Stimulated activated naive CD4-positive, alpha-beta T cell (primary cell): ENCODE measurements around the gene TMEM52.

ENCODE experiments used
- DNase-seq, 6 experiments: peaks; one replicate each; lab custom pipeline; 2025; lab: John Stamatoyannopoulos, UW

The TMEM52 gene

GRCh38 chr1:1918901-1919303 lies at the start of gene TMEM52:
Gene TMEM52, minus strand, starts transcription at chr1:1919279. Its CDS starts 14 bp downstream, at chr1:1919265.
- peak in 2 of 6 experiments; percentile 61 to 75 for DNase-seq

- no peak for DNase-seq
Measured at GRCh38 chr1:1967879-1968278, 48.8 kb upstream of the TMEM52 start.

DNA sequence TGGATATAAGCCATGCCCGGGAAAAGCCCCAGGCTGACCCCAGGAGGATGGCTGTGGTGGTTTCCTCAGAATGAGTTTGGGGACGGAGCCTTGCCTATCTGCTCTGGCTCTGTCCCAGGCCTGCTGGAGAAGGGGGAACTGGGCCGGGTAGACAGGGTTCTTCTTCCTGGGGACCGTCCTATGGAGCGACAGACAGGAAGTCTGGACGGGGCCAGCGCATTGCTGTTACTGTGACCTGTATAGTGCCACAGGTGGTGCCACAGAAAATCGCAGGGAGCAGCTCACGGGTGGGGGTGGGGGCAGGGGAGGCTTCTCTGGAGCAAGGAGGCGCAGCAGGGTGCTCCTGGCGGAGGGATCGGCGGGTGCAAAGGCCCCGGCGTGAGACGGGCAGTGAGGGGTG lies 48.1 kb upstream of the TMEM52 start:
- no peak for DNase-seq

DNA sequence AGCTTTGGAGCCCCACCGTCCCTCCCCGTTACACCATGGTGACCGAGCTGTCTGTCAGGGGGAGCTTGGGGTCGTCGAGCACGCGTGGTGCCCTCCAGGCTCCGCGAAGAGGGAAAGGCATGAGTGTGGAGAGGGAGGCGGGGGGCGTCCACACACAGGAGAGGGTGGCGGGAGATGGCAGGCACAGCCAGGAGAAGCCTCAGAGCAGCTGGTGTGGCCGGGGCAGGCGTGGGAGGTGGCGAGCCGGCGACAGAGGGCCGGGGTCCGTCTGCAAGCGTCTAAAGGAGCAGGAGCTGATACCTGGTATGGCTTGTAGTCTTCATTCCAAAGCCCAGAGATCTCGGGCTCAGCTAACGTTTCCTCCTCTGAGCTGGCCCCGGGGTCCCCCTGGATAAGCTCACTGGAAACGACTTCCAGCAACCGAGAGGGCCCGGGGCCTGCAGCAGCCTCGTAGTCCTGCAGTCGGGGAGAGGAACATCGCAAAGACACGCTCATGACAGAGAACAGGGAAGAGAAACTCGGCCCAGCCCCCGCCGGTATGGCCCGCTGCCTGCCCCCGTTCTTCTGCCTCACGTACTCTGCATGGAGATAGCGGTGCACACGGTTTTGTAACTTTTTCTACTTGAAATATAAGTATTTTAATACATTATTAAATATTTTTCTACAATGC lies 47.1 kb upstream of the TMEM52 start:
- DNase-seq, result no peak

GRCh38 chr1:1965546-1965945 lies 46.5 kb upstream of the TMEM52 start:
- DNase-seq, result no peak

DNA sequence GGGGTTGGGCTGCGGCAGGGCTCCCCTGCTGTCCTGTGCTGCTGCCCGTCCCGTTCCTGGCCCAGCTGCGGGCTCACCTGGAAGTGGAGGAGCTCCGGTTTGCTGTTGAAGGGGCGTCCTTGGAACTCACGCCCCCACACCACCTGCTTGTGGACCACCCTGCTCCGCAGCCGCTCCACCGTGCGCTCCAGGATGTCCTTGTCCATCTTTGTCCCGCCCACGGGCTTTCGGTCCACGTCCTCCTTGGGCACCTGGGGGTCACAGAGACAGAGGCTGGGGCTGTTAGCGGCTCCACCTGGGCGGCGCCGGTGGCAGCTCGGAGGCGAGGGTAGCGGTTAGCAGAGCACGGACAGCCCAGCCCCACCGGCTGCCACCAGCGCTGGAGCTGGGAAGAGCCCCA lies 45.7 kb upstream of the TMEM52 start:
- no peak for DNase-seq

- DNase-seq, result no peak
Measured at GRCh38 chr1:1963570-1963969, 44.5 kb upstream of the TMEM52 start.

DNA sequence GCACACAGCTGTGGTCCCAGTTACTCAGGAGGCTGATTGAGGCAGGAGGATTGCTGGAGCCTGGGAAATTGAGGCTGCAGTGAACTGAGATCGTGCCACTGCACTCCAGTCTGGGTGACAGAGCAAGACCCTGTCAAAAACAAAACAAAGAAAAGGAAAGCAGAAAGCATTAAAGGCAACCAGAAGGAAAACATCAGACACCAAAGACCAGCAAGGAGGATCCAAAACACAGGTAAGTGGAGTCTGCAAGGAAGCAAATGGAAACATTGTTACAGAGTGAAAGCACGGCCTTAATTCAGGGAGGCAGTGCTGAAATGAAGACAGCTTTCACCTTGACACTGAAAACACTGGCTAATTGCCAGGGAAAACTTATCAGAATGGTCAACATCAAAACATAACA lies 43.7 kb upstream of the TMEM52 start:
- DNase-seq, result no peak

GRCh38 chr1:1960480-1961196 lies 41.6 kb upstream of the TMEM52 start:
- no peak for DNase-seq

GRCh38 chr1:1959840-1960479 lies 40.9 kb upstream of the TMEM52 start:
- DNase-seq, result peak in 5 of 6 experiments; percentile 37 to 61 (median 44)

GRCh38 chr1:1959459-1959839 lies 40.4 kb upstream of the TMEM52 start:
- DNase-seq, result no peak

DNA sequence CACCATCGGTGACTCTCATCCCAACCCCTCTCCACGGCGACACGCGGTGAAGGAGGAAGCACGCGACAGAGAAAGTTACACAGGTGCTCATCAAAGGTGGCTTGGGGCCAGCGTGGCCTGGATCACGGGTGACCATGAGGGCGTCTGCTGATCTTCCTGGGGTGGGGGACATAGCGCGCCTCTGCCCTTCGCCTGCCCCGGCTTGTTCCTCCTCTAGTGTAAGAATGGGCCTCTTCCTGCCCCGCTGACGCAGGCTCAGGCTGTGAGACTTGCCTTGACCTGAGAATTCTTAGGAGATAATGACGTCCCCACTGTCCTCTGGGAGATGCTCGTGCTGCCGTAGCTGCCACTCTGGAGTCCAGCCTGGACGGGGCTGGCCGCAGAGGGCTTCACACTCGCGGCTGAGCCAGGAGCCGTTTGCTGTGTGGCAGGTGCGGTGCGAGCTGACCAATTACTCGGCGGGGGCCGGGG lies 39.0 kb upstream of the TMEM52 start:
- DNase-seq, result no peak

DNA sequence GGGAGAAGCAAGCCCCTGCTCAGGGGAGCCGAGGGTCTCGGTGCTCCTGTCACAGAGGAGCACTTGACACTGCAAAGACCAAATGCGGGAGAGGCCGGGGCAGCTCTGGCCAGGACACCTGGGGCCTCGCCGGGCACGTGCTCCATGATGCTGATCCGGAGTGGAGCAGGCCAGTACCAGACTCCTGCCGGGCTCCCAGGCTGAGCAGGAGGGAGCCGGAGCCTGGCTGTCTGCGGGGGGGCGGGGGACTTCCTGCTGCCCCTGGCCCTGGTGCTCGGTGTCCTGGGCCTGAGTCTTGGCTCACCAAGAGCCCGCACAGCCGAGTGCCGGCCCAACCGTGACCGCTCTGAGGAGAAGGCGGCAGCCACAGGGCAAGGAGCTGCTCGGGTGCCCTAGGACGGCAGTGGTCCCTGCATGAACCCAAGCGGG lies 38.5 kb upstream of the TMEM52 start:
- DNase-seq, result no peak

DNA sequence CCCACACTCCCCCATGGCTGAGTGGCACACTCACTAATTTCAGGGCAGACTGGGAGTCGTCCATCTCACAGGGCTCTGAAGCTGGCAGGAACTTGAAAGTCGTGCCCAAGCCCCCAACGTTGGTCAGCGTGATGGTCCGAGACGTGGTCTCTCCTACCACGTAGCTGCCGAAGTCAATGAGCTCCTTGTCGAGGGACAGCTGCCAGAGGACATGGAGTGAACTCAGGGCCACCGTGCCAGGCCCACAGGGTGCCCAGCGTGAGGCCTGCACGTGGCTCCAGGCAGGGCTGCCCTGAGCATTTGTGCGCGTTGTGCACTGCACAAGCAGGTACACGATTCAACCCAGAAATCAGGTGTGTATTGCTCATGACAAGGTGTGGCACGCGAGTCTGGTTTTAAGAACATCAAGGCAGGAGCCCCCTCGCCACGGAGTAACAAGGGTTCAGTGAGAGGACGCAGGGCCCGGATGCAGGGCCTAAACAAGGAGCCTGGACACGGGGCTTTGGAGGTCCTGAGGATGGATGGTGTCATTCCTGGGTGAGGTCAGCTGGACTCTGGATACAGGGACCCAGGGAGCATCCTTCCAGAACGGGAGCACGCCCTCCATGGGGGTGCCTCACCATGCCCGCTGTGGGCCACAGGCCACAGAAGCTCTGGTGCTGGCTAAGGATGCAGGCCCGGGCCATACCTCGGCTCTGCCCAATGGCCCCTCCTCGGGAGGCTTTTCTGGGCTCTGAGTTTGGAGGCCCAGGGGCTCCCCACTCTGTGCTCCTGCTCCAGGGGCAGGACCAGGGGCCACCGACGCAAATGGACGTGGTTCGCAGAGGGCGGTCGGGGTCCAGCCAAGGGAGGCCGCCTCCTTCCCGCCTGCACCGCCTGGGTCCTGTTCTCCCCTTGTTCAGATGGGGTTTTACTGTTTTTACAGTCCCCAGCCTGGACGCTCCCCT lies 37.8 kb upstream of the TMEM52 start:
- no peak for DNase-seq

DNA sequence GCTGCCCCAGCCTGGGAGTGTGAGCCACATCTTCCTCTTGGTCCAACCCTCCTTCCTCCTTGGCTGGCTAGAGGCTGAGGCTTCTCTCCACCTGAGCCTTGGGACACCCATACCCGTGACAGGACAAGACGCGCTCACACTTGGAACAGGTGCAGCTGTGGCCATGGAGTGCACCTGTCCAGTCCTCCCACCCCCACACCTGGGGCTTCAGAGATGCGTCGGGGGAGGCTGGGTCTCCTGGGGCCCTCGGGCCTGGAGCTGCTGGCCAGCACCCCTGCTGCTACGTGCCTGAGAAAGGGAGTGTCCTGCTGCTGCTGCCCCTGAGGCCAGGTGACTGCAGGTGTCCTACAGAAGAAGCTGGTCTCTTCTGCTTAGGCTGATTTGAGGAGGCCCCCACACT lies 37.0 kb upstream of the TMEM52 start:
- no peak for DNase-seq

DNA sequence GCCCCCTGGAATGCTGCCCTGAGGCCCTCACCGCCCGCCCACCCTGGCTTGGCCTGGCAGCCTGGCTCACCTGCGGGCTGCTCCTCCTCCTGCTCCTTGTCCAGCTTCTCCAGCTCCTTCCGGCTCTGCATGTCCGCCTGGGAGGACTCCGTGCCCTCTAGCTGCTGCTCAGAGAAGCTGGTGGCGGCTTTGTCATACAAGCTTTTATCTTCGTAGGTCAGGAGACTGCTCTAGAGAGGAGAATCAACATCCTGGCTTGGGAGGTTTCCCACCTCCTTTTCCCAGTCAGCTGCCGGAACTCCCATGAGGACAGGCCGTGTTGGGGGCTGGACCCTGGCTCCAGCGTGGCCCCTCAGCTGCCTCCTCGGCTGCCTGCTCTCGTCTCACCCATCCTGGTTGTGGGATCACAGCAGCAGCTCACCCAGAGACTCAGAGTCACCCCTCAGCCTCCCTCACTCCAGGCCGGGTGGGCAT lies 36.6 kb upstream of the TMEM52 start:
- no peak for DNase-seq

GRCh38 chr1:1954831-1955441 lies 35.9 kb upstream of the TMEM52 start:
- no peak for DNase-seq

DNA sequence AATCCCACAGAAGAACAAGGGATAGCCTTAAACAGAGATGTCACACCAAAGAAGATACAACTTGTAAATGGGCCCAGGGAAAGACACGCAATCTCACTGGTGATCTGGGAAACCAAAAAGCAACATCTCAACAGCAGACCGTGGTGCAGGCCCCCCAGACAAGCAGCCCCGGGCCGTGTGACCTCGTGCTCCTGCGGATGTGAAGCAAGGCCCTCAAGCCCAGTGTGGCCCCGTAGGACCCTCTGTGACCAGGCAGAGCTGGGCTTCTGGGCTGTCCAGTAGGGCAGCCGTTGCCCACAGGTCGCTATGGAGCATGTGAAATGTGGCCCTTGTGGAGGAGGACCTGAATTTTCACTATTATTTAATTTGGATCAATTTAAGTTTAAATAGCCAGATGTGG lies 34.9 kb upstream of the TMEM52 start:
- no peak for DNase-seq

DNA sequence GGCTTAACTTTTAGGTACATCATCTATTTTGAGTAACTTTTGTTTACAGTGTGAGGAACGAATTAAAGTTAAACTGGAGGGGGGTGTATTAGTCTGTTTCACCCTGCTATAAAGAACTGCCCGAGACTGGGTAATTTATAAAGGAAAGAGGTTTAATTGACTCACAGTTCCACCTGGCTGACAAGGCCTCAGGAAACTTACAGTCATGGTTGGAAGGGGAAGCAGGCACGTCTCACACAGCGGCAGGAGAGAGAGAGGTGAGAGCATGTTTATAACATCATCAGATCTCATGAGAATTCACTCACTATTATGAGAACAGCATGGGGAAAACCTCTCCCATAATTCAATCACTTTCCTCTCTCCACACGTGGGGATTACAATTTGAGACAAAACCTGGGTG lies 31.9 kb upstream of the TMEM52 start:
- no peak for DNase-seq

GRCh38 chr1:1948783-1949182 lies 29.7 kb upstream of the TMEM52 start:
- DNase-seq, result no peak

DNA sequence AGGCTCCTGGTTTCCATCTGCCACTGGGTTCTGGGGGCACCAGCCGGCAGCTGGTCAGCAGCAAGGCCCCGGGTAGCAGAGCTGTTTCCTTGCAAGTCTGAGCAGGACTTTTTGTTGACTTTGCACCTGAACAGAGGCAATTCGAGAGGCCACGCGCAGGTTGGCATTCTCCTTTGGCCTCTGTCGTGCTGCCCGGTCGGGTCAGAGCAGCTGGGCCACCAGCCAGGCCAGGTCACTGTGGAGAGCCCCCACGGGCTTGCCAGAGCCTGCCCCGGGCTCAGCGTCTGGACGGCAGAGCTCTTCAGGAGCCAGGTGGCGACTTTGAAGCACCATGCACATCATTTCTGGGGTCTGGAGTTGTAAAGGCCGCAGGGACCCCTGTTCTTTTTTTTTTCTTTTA lies 28.4 kb upstream of the TMEM52 start:
- DNase-seq, result no peak
